ENCODE measurements around the gene KRTAP5-8. TPM values are rescaled to one million over a fixed set of nuclear protein-coding genes. Genes with fewer than 3 reads are reported as not detected.
"Not testable (repeated sequence)": the region's sequence is repeated elsewhere in the genome, so short reads cannot be mapped to it uniquely, and the experiment has no call there.

KRTAP5-8 gene
- total RNA-seq, 1 experiment from 2014 or later = not detected

DNA sequence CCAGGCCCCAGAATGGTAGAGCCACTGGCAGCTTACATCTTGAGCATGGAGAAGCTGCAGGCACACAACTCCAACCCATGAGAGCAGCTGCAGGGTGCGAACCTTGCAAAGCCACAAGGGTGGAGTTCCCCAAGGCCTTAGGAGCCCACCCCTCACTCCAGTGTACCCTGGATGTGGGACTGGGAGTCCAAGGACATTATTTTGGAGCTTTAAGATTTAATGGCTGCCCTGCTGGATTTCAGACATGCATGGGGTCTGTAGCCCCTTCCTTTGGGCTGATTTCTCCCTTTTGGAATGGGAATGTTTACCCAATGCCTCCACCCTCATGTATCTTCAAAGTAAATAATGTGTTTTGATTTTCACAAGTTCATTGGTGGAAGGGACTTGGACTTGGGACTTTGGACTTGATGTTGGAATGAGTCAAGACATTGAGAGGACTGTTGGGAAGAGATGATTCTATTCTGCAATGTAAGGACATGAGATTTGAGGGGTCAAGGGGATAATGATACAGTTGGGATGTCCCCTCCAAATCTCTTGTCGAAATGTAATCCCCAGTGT lies 11.8 kb upstream of the KRTAP5-8 start:
- ChIA-PET CTCF (interaction anchor here (0.8 kb wide), 1 partner anchor 38 kb away, joined by 3 read pairs; no protein-coding TSS in a partner anchor), POLR2A (interaction anchor here (0.6 kb wide), 1 partner anchor 73 kb away, joined by 3 read pairs; no protein-coding TSS in a partner anchor)
- H3K27me3 ChIP-seq (ENCODE audit: control insufficient read depth, insufficient read depth, low read length) = no peaks in the 10 kb centered on the region
- H3K27ac ChIP-seq (ENCODE audit: low read length) = no peak overlapping the region
- H3K4me1 ChIP-seq (ENCODE audit: control insufficient read depth, insufficient read depth, low read length) = no peaks in the 10 kb centered on the region
- H3K36me3 ChIP-seq (ENCODE audit: control insufficient read depth, insufficient read depth, low read length) = no peaks in the 10 kb centered on the region
- H3K4me3 ChIP-seq (ENCODE audit: low read depth in 2 of 2, low read length in 2 of 2) = no peak overlapping the region
- in situ Hi-C loops (cut with HindIII; ENCODE audit: low pct_unique_long_range_greater_than_20kb, low sequenced_read_pairs) (no loop called here), intact Hi-C loops (cut with micrococcal nuclease; ENCODE audit: unreplicated experiment) (loop anchor here (1.0 kb wide), 1 partner anchor 37 kb away; no protein-coding TSS in a partner anchor)
- no TSS peak for BruUV-seq (replicated peaks)
- TF ChIP-seq TCF7L2 (IDR thresholded peaks at IDR 0.05; ENCODE audit: low read depth, low read length) = no peak
- TF ChIP-seq POLR2AphosphoS5 (IDR thresholded peaks at IDR 0.05; ENCODE audit: low read depth, low read length) = no peak
- no peak for TF ChIP-seq SIN3A (IDR thresholded peaks at IDR 0.05; ENCODE audit: borderline replicate concordance, insufficient read depth, low read depth, low read length)
- TF ChIP-seq, protein P1, sequence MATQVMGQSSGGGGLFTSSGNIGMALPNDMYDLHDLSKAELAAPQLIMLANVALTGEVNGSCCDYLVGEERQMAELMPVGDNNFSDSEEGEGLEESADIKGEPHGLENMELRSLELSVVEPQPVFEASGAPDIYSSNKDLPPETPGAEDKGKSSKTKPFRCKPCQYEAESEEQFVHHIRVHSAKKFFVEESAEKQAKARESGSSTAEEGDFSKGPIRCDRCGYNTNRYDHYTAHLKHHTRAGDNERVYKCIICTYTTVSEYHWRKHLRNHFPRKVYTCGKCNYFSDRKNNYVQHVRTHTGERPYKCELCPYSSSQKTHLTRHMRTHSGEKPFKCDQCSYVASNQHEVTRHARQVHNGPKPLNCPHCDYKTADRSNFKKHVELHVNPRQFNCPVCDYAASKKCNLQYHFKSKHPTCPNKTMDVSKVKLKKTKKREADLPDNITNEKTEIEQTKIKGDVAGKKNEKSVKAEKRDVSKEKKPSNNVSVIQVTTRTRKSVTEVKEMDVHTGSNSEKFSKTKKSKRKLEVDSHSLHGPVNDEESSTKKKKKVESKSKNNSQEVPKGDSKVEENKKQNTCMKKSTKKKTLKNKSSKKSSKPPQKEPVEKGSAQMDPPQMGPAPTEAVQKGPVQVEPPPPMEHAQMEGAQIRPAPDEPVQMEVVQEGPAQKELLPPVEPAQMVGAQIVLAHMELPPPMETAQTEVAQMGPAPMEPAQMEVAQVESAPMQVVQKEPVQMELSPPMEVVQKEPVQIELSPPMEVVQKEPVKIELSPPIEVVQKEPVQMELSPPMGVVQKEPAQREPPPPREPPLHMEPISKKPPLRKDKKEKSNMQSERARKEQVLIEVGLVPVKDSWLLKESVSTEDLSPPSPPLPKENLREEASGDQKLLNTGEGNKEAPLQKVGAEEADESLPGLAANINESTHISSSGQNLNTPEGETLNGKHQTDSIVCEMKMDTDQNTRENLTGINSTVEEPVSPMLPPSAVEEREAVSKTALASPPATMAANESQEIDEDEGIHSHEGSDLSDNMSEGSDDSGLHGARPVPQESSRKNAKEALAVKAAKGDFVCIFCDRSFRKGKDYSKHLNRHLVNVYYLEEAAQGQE (IDR thresholded peaks at IDR 0.05; ENCODE audit: insufficient read depth in 1 of 2, low read depth in 2 of 2, low read length in 1 of 2) = no peak
- TF ChIP-seq, protein P2, sequence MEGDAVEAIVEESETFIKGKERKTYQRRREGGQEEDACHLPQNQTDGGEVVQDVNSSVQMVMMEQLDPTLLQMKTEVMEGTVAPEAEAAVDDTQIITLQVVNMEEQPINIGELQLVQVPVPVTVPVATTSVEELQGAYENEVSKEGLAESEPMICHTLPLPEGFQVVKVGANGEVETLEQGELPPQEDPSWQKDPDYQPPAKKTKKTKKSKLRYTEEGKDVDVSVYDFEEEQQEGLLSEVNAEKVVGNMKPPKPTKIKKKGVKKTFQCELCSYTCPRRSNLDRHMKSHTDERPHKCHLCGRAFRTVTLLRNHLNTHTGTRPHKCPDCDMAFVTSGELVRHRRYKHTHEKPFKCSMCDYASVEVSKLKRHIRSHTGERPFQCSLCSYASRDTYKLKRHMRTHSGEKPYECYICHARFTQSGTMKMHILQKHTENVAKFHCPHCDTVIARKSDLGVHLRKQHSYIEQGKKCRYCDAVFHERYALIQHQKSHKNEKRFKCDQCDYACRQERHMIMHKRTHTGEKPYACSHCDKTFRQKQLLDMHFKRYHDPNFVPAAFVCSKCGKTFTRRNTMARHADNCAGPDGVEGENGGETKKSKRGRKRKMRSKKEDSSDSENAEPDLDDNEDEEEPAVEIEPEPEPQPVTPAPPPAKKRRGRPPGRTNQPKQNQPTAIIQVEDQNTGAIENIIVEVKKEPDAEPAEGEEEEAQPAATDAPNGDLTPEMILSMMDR (IDR thresholded peaks at IDR 0.05) = no peak
- no peak for DNase-seq (ENCODE audit: low read depth, low spot score)
- no peak for ATAC-seq
- H3K9me3 ChIP-seq (ENCODE audit: control insufficient read depth, insufficient read depth, low read depth, low read length) = no peaks in the 10 kb centered on the region

DNA sequence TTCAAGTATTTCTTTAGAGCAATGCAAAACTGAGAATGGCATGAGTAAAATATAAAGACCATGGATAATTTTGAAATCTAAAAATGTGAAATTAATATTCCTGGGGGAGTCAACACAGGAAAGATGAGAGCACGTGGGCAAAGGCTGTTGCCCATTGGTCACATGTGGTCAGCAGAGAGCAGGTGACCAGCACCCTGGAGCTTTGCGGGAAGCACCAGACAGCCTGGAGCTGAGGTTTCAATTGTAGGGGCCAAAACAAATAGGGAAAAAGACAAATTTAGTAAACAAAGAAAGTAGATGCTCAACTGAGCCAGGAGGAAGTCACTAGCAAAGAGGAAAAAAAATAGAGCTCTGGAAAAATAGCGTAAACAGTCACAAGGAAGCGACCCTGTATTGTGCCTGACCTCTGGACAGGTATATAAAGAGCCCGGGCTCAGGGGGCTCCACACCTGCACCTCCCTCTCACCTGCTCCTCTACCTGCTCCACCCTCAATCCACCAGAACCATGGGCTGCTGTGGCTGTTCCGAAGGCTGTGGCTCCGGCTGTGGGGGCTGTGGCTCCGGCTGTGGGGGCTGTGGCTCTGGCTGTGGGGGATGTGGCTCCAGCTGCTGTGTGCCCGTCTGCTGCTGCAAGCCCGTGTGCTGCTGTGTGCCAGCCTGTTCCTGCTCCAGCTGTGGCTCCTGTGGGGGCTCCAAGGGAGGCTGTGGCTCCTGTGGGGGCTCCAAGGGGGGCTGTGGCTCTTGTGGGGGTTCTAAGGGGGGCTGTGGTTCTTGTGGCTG lies 10.8 kb upstream of the KRTAP5-8 start, which contains the start of gene KRTAP5-7:
KRTAP5-7 (plus strand) TSS at position 472 of the 780 bp plus-strand sequence; CDS start at position 506, 34 bp downstream.
- H3K4me1 ChIP-seq (ENCODE audit: control insufficient read depth, insufficient read depth, low read length); DNase-seq (ENCODE audit: low read depth, low spot score); H3K27ac ChIP-seq (ENCODE audit: low read length); H3K9me3 ChIP-seq (ENCODE audit: control insufficient read depth, insufficient read depth, low read depth, low read length); H3K4me3 ChIP-seq (ENCODE audit: low read depth in 2 of 2, low read length in 2 of 2); BruUV-seq (replicated peaks); H3K27me3 ChIP-seq (ENCODE audit: control insufficient read depth, insufficient read depth, low read length); ATAC-seq; in situ Hi-C loops (cut with HindIII; ENCODE audit: low pct_unique_long_range_greater_than_20kb, low sequenced_read_pairs); H3K36me3 ChIP-seq (ENCODE audit: control insufficient read depth, insufficient read depth, low read length): not testable (repeated sequence)
- ChIA-PET POLR2A (interaction anchor here (0.6 kb wide), 1 partner anchor 74 kb away, joined by 3 read pairs; no protein-coding TSS in a partner anchor), CTCF (interaction anchor here (0.7 kb wide), 1 partner anchor 579 kb away, joined by 6 read pairs; no protein-coding TSS in a partner anchor)
- intact Hi-C loops (cut with micrococcal nuclease; ENCODE audit: unreplicated experiment) = loop anchor here (1.0 kb wide), 1 partner anchor 36 kb away; no protein-coding TSS in a partner anchor
